ENCODE results near the gene NXPH1.

Gene NXPH1

DNA sequence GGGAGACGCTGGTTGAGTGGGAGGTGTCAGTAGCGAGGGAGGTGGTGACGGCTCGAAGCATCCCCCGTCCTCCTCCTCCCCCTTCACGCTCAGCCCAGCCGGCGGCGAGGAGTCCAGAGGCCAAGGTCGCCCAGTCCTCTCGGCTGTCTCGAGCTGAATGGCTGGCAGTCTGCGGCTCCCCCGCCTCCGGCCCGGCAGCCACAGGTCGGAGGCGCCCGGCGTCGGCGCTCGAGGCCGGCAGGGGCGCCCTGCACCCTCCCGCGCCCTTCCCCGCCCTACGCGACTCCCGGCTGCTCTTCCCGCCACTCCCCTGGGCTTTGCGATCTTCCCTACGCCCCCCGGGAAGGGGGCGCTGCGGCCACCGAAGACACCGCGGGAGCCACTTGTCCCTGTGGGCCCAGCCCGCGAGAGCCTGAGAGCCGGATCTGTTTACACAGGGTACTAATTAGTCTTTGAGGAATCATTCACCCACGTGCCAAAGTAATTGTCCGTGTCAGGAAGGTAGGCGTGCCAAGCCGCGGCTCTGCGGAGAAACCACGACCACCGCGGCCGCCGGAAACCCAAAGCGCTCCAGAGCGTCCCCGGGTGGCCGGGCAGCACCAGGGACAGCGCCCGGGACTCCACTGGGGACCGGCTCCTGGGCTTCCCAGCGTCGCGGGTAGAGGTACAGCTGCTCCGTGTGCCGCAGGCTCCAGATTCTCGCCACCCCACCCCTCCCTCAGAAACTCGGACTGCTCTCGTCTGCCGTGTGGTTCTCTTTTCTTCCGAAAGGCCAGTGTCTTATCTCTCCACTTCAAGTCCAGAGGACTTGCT is at the start of gene NXPH1:
Gene NXPH1, plus strand, starts transcription at position 133 of the 813 bp plus-strand sequence.
- no peak for DNase-seq (ENCODE audit: low read depth)

DNA sequence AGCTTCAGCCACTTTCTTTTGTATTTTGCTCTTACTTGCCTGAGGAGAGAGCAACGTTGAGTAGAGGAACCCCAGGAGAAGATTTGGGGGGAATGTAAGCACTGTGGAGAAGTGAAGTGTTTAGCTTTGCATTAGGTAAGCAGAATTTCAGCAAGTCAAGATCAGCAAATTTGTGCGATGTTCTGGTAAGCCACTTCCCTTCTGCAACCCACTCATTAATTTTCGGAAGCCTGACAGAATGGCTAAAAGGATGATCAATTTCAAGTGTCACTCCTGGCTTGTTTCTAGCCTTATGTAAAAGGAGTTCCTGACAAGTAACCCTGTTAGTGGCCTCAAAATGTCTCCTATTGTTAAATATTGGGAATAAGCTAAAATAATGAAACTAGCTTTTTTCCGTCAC is 48.5 kb upstream of the NXPH1 start:
- no peak for DNase-seq (ENCODE audit: low read depth)

DNA sequence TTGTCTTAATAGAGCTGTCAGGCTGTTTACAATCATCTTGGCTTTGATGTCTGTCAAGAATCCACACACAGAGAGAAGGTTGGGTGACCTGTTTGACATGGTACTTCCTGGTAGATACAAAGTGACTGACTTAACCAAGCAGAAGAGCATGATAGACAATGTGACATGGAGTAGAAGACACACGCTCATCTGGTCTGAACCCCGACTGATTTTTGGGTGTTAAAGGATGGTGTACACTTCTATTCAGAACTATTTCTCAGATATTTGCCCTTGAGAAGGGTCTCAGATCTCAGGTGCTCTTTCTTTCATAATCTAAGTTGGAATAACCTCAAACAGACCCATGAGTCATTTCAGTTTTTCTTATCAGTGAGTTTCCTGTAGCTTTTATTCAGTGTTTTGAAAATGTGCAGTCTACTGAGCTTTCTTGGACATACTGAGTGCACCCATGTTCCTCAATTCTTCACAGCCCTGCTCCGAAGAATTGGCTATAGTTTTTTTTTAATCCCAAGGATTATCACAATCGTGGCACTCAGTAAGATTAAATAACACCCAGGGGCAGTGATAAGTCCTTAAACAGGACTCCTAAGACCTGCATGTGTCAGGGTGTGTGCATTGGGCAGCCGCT is 46.4 kb upstream of the NXPH1 start:
- DNase-seq (ENCODE audit: low read depth), result no peak

DNA sequence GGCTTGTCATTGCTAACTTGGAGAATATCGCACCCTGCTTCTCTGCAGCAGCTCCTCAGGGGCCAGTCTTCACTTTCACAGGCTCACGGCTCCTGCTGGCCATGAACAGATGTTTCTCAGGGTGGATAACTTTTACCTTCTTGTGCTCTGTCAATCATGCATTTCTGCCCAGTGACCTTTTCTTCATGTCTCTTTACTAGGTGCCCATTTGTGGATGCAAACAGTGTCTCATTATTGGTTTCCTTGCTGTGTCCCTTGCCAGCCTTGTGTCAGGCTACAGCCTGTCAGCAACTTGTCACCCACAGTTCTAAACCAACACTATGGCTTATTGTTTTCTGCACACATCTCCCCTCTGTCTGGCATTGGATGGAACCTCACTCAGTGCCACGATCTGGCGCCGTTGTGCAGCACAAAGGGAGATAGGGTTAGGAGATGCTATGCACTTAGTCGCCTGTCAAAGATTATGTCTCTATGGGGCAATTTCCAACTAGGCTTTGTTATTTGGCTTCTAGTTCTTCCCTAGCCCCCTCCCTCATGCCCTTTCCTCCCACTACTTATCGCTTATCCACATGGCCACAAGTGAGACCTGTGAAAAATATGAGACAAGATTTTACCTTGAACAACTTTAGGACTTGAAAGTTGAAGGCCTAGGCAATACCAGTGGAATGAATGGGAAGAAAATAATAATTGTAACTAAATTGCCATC is 45.7 kb upstream of the NXPH1 start:
- DNase-seq (ENCODE audit: low read depth), result no peak

DNA sequence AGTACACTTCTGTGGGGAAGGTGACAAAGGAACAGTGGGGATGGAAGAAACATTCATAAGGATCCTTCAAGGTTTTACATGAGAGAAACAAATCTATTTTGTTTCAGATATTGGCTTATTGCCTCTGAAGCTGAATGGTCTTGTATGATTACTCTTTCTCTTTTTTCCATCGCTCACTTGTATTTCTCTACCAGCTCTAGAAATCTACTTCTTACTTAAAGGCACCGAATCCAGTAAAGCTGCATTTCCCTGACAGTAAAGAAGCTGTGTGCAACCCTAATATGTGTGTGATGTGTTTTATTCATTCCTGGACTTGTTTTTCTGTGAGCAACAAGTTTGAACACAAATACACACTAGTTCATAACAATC is 45.2 kb upstream of the NXPH1 start:
- DNase-seq (ENCODE audit: low read depth), result no peak

DNA sequence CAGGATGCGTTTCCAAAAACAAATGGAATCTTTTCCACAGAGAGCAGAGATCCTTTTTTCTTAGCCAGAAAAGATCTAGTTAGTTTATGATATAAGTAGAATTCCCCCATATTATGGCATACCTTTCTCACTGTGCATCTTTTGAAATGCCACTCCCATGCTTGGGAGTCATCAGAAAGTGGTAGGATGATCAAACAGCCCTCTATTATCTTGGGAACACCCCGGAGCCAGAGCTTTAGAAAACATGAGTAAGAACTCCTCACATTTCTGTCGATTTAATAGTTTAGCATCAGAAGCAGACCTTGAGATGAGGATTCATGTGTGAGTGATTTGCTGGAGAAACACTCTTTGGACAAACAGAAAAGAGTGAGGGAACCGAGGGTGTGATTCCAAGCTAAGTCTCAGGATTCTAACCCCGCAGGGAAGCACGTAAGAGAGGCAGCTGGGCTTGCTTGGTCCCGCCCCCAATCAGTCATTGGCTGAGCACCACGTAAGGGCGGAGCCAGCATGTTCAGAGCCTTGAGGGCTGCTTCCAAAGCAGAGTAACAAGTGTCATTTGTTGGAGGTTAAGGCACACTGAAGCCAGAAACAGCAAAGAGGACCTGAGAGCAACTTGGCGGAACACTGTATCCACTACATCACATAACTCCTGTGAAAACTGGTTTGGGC is 43.7 kb upstream of the NXPH1 start:
- DNase-seq (ENCODE audit: low read depth), result no peak

DNA sequence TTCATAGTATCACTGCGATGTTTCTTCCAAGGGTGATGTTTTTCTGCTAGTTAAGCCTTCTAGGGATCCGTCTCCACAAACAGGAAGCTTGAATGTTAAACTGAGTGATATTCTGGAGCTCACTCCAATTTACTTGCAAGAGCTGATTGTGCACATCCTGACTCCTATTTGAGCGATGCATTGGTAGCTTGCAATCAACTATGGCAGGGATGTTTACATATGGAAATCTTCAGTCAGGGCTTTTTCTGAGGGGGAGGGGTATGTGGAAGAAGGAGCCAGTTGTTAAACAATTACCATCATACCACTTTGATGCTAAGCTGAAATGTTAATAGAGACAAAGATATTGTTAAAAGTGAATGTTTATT is 43.2 kb upstream of the NXPH1 start:
- DNase-seq (ENCODE audit: low read depth), result no peak

DNA sequence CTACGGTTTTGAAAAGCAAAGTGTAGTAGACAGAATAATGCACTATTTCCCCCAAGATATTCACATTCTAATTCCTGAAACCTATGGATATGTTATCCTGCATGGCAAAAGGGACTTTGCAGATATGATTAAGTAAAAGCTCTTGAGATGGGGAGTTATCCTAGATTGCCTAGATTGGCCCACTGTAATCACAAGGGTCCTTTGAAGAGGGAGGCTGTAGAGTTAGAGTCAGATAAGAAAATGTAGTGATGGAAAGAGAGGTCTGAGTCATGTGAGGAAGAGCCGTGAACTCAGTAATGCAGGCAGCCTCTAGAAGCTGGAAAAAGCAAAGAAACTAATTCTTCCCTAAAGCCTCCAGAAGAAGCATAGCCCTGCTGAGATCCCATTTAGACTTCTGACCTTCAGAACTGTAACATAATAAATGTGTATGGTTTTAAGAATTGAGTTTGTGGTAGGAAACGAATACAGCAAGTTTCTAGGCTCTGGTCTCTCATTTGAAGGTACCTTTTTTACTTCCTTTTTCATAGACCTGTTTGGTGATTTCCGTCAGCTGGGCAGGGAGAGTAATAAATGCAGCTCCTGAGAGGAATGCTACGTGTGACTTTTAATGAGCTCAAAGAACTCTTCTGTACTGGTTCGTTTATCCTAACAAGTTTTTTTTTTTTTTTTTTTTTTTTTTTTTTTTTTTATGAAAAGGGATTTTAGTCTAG is 41.9 kb upstream of the NXPH1 start:
- DNase-seq (ENCODE audit: low read depth), result no peak

DNA sequence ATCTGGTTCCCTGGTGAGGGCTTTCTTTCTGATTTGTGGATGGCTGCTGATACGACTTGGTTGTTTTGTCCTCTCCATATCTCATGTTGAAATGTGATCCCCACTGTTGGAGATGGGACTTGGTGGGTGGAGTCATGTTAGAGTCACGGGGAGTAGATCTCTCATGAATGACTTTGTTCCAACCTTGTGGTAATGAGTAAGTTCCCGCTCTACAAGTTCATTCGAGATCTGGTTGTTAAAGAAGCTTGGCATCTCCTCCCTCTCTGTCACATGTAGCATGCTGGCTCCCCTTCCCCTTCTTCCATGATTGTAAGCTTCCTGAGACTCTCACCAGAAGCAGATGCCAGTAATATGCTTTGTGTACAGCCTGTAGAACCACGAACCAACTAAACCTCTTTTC is 37.1 kb upstream of the NXPH1 start:
- DNase-seq (ENCODE audit: low read depth), result no peak

DNA sequence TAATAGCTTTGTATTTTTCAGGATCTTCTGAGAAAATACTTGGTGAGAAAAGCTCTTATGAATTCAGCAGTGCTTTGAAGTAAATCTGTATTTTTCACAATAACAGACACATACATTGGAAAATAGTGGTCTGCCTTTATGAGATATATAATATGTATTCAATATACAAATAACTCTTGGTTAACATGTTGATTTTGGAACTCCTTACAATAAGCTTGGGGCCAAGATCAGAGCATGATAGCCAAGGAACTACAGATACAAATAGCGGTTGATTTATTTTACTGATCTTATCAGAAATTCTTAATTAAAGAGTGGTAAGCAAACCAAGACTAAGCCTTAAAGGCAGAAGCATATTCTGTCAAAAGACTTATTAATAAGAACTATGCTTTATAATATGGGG is 24.5 kb upstream of the NXPH1 start:
- DNase-seq (ENCODE audit: low read depth), result no peak

DNA sequence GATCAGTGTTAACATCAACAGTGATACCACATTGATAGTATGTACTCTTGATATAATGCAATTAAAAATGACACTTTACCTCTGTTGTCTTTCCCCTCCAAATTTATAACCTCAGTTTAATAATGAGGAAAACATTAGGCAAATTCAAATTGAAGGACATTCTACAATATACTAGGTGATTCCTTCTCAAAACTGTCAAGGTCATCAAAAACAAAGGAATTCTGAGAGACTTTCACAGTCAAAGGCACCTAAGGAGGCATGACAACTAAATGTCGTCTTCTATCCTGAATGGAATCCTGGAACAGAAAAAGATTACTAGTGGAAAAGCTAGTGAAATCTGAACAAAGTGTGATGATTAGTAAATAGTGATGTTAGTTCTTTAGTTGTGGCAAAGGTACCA is 22.3 kb upstream of the NXPH1 start:
- DNase-seq (ENCODE audit: low read depth), result no peak

DNA sequence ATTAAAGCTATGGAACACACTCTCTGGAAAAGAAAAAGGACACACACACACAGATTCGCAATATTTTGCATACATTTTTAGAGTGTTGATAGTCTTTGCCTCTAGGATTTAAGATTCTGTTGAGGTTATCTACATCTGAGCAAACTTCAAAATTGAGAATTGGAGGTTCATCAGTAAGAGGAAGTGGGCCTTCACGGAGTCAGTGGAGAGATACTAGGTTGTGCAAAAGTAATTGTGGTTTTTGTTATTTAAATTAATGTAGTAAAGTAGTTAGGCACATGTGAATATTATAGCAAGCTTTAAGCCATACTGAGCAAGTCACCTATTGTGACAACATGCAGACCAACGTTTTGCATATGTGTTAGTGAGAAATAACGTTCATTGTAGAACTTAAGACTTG is 19.8 kb upstream of the NXPH1 start:
- DNase-seq (ENCODE audit: low read depth), result no peak

DNA sequence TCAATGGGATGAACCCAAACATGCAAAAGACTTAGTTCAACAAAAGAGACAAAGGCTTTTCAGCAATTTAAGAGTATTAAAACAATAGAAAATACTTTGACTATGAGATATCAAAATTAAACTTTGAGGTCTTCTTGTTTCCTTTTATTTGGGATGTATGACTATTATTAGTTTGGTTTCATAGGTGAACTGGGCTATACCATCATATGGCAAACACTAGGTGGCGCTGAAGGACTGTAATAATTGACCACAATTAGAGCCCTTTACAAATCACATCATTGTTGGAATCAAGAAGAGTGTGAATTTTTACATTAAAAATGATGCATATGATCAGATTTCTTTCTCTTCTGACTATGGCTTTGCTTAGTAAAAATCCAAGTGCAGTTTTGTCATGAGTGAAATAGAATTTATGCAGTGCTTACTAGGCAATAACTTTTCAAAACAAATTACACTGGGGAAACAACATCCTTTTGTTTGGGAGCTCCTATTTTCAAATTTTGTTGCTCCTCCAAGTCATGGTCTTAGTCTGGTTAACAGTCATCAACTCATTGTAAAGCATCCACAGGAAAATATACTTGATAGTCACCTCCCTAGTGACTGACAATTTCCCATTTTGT is 14.7 kb upstream of the NXPH1 start:
- peak; percentile 6 for DNase-seq (ENCODE audit: low read depth)

DNA sequence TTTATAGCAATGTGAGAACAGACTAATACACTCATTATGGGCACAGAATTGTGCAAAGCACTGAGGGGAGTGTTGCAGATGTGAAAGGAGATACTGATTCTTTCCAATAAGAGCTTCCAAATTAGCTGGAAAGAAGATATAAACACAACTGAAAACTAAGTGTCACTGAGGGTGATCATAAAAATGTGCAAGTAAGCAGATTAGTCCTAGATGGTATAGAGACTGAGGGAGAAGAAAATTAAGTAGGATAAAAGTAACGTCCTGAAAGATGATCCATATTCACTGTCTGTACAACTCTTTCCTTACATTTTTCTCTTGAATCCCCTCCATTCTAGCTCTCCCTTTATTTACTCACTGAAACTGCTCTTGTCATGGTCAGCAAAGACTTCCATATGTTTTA is 11.2 kb upstream of the NXPH1 start:
- DNase-seq (ENCODE audit: low read depth), result no peak

DNA sequence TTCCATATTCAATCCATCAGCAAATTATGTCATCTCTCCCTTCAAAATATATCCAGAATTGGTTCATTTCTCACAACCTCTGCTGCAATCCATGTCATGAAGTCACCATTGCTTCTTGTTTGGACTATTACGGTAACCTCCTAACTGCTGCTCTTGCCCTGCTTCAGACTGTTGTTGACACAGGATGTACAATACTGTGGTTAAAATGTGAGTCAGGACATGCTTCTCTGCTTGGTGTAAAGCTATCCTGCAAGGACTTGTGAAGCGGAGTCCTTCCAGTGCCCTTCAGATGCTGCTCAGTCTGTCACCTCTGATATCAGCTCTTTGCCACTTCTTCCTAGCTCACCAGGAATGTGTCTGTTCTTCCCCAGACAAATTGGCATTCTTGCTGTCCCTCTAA is 10.4 kb upstream of the NXPH1 start:
- DNase-seq (ENCODE audit: low read depth), result no peak

DNA sequence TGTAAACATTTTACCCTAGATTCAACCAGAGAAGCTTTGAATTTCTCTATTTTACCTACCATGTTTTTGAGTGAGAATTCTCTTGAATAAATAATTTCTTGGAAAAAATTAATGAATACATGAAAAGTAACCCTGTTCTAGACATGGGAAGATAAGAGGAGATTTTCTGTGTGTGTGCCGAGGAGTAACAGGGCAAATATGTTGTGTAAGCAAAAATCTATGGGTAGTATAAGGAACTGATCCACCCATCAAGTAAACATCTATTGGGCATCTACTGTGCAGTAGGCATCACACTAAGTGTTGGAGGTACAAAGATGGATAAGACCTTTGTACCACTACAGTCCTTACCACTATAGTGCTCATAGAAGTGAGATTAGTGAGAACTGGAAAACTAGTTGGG is 8.2 kb upstream of the NXPH1 start:
- no peak for DNase-seq (ENCODE audit: low read depth)

DNA sequence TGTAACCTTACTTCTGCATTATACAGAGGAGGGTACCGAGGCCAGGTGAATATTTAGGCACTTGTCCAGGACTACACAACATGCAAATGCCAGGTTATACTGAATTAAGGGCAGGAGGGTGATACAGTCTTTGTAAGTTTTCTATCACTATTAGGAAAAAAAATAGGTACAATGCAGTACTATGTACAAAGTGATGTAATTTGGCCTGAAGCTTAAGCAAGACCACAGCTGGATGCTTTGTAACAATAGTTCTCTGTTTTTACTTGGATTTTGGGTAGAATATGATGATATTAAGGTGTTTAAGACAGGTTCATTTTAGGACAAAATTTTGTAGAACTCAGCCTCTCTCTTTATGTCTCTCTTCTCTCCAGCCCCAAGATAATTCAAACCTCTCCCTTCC is 2.8 kb upstream of the NXPH1 start:
- DNase-seq (ENCODE audit: low read depth), result no peak

DNA sequence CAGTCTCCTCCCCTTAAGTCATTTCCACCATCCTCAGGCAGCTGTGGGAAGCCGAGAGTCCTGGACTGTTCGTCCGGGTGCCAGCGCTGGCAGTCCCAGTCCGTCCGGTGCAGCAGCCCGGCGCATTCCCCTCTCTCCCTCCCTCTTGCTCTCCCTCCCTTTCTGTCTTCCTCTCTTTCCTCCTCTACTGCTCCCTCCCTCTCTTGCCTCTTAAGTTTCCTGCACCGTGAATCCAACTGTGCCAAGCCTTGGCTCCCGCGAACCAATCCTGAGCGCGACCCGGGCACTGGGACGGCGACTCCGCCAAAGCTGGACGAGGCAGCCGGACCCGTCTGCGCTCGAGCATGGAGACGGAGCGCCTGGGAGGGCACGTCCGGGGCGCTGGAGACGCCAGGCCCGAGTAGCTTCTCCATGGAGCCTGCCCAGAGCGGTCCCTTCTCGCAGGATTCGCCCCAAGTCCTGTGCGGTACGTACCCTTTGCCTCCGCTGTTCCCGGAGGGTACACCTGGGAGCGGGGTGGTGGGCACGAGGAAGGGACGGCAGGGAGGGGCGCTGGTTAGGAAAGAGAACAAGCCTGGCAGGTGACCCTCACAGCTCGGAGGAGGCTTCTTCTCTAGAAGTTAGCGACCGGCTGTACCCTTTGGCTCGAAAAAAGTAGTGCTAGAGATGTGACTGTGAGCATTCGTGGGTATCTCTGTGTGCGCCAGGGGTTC is 1.0 kb downstream of the NXPH1 start:
- DNase-seq (ENCODE audit: low read depth), result no peak

DNA sequence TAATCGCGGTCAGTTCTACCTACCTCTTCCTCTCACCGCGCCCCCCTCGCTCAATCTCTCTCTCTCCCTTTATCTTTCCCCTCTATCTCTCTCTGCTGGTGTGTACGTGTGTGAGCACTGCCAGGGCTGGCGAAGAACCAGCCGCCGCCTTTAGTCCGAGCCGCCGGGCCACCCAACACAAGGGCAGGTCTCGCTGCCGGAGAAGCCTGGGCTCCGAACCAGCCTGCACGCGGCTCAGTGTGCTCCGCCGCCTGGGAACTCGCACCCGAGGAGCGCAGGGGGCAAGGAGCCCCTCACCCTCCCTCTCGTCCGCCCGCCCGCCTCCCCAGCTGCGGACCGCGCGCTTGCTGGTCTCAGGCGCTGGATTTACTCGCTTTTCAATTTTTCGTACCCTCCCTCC is 1.7 kb downstream of the NXPH1 start:
- no peak for DNase-seq (ENCODE audit: low read depth)

DNA sequence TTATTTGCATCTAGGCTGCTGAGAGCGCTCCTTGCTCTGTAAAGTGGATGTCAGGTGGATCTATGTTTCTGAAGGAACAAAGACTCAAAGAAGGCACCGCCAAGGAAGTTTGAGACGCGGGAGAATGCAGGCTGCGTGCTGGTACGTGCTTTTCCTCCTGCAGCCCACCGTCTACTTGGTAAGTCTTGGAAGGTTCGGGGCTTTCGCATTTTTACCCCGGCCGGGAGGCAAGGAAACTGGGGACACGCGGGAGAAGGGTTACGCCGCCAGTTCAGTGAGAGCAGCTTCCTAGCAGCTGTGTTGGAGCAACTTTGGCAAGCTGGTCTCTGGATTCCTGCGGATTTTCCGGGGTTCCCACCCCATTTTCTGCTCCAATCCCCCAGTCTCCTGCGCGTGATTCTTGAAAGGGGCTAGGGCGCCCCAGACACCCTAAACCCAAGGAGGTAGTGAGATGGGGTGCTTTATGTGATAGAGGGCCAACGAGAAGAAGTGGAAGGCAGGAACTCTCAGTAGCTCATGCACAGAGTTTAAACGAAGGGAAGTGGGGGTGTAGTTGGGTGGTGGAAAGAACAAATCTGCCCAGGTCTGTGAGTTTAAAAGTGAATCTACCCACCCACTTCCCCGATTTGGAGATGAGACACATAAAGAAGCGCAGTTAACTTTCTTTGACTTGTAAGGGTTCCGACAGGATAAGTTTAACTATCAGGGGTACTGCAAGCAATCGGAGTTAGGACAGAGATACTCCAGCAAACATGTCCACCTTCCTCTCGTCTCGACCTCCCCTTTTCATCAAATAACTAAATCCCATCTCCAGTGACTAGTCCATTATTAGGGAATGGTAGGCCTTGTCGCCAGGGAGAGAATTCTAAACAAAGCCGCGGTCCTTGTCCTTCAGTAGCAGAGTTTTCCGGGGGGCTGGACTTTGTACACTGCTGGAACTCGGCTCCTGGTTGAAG is 2.5 kb downstream of the NXPH1 start:
- no peak for DNase-seq (ENCODE audit: low read depth)
